Skeletal muscle satellite cell (primary cell): Measurements from ENCODE around the gene KCNJ3.

Experiments
- H3K27me3 ChIP-seq: 2 replicates; pipeline ENCODE4 v1.7.0; 2013; ENCODE audit warnings: low read length; ENCODE audit not compliant: control insufficient read depth, insufficient read depth
- H3K36me3 ChIP-seq: 2 replicates; pipeline ENCODE4 v1.7.0; 2013; ENCODE audit warnings: mild to moderate bottlenecking, control low read depth, low read length; ENCODE audit not compliant: insufficient read depth
- H3K4me1 ChIP-seq: 2 replicates; pipeline ENCODE4 v1.7.0; 2013; ENCODE audit warnings: low read length; ENCODE audit not compliant: control insufficient read depth, insufficient read depth
- H3K4me2 ChIP-seq: 2 replicates; pipeline ENCODE4 v1.7.0; 2013; ENCODE audit warnings: mild to moderate bottlenecking, low read length
- H3K4me3 ChIP-seq: 2 replicates; pipeline ENCODE4 v1.7.0; 2013; ENCODE audit warnings: low read length
- H3K9ac ChIP-seq: 2 replicates; pipeline ENCODE4 v1.7.0; 2013; ENCODE audit warnings: mild to moderate bottlenecking, low read depth, low read length, moderate library complexity
- H3K9me3 ChIP-seq: replicated peaks from 2 replicates; pipeline ENCODE4 v1.7.0; 2013; ENCODE audit warnings: mild to moderate bottlenecking, control low read depth, low read length

KCNJ3 gene

GRCh38 chr2:154693741-154694340 lies 4.7 kb upstream of the KCNJ3 start:
- Histone ChIP-seq H3K4me1 (peaks cover 13% of the 10 kb centered on the region), H3K4me2 (no peak overlapping the region), H3K9me3 (no peaks in the 10 kb centered on the region), H3K4me3 (no peak overlapping the region), H3K36me3 (no peaks in the 10 kb centered on the region), H3K9ac (no peak overlapping the region), H3K27me3 (peaks cover 12% of the 10 kb centered on the region)

- Histone ChIP-seq H3K4me1 (peaks cover 15% of the 10 kb centered on the region), H3K9ac (no peak overlapping the region), H3K27me3 (peaks cover 16% of the 10 kb centered on the region), H3K4me3 (no peak overlapping the region), H3K9me3 (no peaks in the 10 kb centered on the region), H3K4me2 (no peak overlapping the region), H3K36me3 (no peaks in the 10 kb centered on the region)
Observed at GRCh38 chr2:154694881-154695280, 3.6 kb upstream of the KCNJ3 start.

DNA sequence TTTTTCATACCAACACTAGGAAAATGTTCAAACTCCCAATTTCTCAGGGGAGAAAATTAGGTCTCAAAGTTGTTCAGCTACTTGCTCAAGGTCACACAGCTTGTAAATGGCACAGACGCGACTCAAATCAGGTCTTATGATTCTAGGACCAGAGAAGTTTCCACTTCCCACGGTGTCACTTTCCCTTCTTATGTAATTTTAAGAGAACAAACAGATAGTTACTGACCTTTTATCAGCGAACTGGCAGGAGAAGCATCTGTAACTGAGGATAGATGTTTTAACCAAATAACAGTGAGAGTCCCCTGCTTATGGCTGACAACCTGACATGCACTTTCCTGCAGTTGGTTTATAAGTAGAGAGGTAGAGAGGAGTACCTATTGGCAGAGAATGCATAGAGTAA lies 2.1 kb upstream of the KCNJ3 start:
- H3K9me3 ChIP-seq: no peaks in the 10 kb centered on the region
- no peaks in the 10 kb centered on the region for H3K36me3 ChIP-seq
- H3K4me3 ChIP-seq: no peak overlapping the region
- no peak overlapping the region for H3K4me2 ChIP-seq
- peaks cover 15% of the 10 kb centered on the region for H3K4me1 ChIP-seq
- H3K9ac ChIP-seq: no peak overlapping the region
- H3K27me3 ChIP-seq: peaks cover 16% of the 10 kb centered on the region

DNA sequence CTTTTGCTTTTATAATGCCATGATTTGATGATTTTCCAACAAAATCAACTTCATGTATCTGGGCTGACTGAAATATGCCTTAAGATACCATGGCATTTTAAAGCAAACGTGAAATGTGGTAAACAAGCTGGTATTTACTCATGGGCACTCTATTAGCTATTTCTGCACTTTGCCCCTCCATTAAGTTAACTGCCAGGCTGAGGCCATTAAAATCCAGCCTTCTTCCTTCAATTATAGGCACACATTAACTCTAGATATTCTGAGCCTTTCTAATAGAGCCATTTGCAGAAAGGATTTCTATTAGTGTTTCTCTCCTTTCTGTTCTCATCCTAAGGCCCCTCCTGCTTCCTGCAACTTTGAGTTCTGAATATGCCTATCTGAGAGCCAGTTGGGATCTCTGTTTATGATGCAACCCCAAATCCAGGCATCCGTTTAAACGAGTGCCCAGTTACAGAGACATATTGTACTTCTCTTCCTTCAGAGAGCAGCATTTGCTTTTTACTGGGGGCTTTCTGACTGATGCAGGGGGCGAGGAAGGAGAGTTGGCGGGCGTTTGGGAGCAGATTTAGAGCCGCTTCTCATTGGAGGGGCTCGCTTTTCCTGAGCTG lies 1.6 kb upstream of the KCNJ3 start:
- H3K27me3 ChIP-seq: peaks cover 16% of the 10 kb centered on the region
- H3K4me3 ChIP-seq: peak overlapping the region; percentile 77
- H3K9me3 ChIP-seq: no peaks in the 10 kb centered on the region
- H3K9ac ChIP-seq: no peak overlapping the region
- no peaks in the 10 kb centered on the region for H3K36me3 ChIP-seq
- peaks cover 15% of the 10 kb centered on the region for H3K4me1 ChIP-seq
- H3K4me2 ChIP-seq: peak overlapping the region; percentile 96

GRCh38 chr2:154697418-154698252 lies 860 bp upstream of the KCNJ3 start:
- peak overlapping the region; percentile 77 for H3K4me3 ChIP-seq
- peak overlapping the region; percentile 28 for H3K9ac ChIP-seq
- no peaks in the 10 kb centered on the region for H3K9me3 ChIP-seq
- peaks cover 15% of the 10 kb centered on the region for H3K4me1 ChIP-seq
- no peaks in the 10 kb centered on the region for H3K36me3 ChIP-seq
- peak overlapping the region; percentile 96 for H3K4me2 ChIP-seq
- peaks cover 16% of the 10 kb centered on the region for H3K27me3 ChIP-seq

- H3K27me3 ChIP-seq: peaks cover 16% of the 10 kb centered on the region
- peak overlapping the region; percentile 96 for H3K4me2 ChIP-seq
- H3K36me3 ChIP-seq: no peaks in the 10 kb centered on the region
- peaks cover 15% of the 10 kb centered on the region for H3K4me1 ChIP-seq
- H3K4me3 ChIP-seq: peak overlapping the region; percentile 41
- no peak overlapping the region for H3K9ac ChIP-seq
- H3K9me3 ChIP-seq: no peaks in the 10 kb centered on the region
Observed at GRCh38 chr2:154698721-154699574, 453 bp downstream of the KCNJ3 start.

- peaks cover 16% of the 10 kb centered on the region for H3K27me3 ChIP-seq
- peak overlapping the region; percentile 96 for H3K4me2 ChIP-seq
- no peak overlapping the region for H3K9ac ChIP-seq
- no peak overlapping the region for H3K4me3 ChIP-seq
- H3K4me1 ChIP-seq: peaks cover 15% of the 10 kb centered on the region
- no peaks in the 10 kb centered on the region for H3K36me3 ChIP-seq
- no peaks in the 10 kb centered on the region for H3K9me3 ChIP-seq
Observed at GRCh38 chr2:154699575-154699930, 1.1 kb downstream of the KCNJ3 start.

DNA sequence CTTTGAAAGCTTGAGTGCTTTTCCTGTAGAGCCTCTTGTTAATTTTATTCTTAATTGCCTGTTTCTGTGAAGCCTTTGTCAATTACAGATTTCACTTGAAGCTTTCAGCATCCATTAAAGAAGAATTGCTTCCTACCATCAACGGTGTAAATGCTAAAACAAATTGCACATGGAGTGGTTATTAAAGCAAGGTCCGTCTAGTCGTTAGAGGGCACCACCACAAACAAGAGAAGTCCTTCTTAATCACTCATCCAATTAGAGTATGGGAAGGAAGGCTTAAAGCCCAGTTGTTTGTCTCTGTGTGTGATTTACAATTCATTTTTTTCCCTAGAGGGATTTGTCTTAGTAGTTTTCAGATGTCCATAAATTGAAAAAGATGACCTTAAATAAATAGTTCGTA lies 1.6 kb downstream of the KCNJ3 start:
- no peak overlapping the region for H3K9ac ChIP-seq
- H3K36me3 ChIP-seq: no peaks in the 10 kb centered on the region
- H3K27me3 ChIP-seq: peaks cover 16% of the 10 kb centered on the region
- H3K4me2 ChIP-seq: no peak overlapping the region
- peaks cover 15% of the 10 kb centered on the region for H3K4me1 ChIP-seq
- no peak overlapping the region for H3K4me3 ChIP-seq
- H3K9me3 ChIP-seq: no peaks in the 10 kb centered on the region

DNA sequence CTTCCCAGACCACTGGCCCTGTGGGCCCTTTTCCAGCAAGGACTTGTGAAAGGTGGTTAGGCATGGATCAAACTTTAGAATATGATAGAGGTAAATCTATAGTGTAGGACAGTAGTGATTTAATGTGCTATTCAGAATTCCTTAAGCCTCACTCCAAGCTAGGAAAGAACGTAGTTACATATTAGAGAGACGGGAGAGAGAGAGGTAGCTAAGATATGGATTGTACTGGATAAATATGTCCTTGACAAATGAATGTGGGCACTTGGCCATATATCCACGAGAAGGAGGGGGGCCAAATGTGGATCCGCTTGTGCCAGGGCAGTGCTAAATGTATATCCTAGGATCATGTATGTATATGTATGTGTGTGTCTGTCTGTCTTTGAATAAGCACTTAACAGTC lies 6.5 kb downstream of the KCNJ3 start:
- Histone ChIP-seq H3K4me2 (no peak overlapping the region), H3K9ac (no peak overlapping the region), H3K27me3 (no peaks in the 10 kb centered on the region), H3K4me1 (no peaks in the 10 kb centered on the region), H3K4me3 (no peak overlapping the region), H3K36me3 (no peaks in the 10 kb centered on the region), H3K9me3 (no peaks in the 10 kb centered on the region)

DNA sequence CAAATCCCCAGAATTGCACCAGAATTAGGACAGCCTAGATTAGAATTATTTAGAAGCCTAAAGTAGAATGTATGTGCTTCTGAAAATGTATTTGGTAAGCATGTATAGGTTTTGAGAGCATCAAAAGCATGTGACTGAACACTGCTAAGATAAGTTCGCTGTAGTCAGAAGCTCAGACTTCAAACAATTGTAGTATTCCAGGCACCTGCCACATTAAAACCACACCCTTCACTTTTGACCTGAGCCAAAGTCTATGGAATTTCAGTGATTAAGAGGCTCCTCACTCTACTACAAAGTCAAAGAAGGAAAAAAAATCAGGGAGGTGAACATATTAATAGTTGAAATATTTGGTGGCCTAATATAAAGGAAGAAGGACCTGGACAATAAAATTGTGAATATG lies 8.2 kb downstream of the KCNJ3 start:
- Histone ChIP-seq H3K4me1 (no peaks in the 10 kb centered on the region), H3K4me3 (no peak overlapping the region), H3K36me3 (no peaks in the 10 kb centered on the region), H3K9ac (no peak overlapping the region), H3K27me3 (no peaks in the 10 kb centered on the region), H3K9me3 (no peaks in the 10 kb centered on the region), H3K4me2 (no peak overlapping the region)

DNA sequence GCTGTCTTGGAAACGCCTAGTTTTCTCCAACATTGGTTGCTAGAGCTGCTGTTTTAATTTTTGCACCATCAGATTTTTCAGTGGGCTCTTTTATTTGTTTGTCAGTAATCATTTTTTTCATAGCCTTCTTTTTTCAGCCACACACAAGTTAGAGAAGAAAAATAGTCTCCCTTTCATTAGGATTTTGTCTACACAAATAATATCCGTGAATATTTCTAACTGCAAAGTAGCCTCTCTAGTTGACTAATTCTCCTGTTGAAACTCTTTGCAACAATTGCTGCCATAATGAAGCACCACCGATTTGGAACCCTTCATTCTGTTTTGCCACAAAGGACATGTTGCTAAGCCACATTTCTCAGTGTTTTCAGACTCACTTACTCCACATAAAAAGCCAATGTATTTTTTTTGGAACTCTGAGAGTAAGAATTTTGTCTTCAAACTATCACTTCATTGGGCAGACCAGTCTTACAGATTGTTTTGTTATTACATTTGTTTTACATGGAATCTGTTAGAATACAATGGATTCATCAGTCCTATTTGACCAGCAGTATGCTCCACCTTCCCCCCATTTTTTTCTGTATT lies 9.6 kb downstream of the KCNJ3 start:
- Histone ChIP-seq H3K27me3 (no peaks in the 10 kb centered on the region), H3K9ac (no peak overlapping the region), H3K4me1 (no peaks in the 10 kb centered on the region), H3K9me3 (no peaks in the 10 kb centered on the region), H3K4me3 (no peak overlapping the region), H3K36me3 (no peaks in the 10 kb centered on the region), H3K4me2 (no peak overlapping the region)
